GM19324 (cell line): Measurements from ENCODE around the gene CEACAM7.
"Not testable (repeated sequence)": the region's sequence is repeated elsewhere in the genome, so short reads cannot be mapped to it uniquely, and the experiment has no call there.

Experiments used
- ATAC-seq: cut with Tn5 transposase; IDR thresholded peaks from one replicate; pipeline ENCODE4 v1.9.1; 2021; ENCODE audit warnings: mild to moderate bottlenecking, moderate library complexity; ENCODE audit not compliant: unreplicated experiment, low FRiP score

The CEACAM7 gene

DNA sequence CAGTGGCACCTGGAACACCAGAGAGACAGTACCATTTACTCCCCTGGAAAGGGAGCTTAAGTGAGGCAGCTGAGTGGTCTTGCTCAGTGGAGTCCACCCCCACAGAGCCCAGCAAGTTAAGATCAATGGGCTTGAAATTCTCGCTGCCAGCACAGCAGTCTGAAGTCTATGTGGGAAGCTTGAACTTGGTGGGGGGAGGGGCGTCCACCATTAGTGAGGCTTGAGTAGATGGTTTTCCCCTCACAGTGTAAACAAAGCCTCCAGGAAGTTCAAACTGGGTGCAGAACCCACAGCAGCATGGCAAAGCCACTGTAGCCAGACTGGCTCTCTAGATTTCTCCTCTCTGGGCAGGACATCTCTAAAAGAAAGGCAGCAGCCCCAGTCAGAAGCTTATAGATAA is 30.9 kb downstream of the CEACAM7 start:
- ATAC-seq, result no peak

DNA sequence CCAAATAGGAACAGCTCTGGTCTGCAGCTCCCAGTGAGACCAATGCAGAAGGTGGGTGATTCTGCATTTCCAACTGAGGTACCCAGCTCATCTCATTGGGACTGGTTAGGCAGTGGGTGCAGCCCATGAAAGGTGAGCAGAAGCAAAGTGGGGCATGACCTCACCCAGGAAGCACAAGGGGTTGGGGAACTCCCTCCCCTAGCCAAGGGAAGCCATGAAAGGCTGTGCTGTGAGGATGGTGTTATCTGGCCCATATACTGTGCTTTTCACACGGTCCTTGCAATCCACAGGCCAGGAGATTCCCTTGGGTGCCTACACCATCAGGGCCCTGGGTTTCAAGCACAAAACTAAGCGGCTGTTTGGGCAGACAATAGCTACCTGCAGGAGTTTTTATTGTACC is 31.3 kb downstream of the CEACAM7 start:
- ATAC-seq, result not testable (repeated sequence)

DNA sequence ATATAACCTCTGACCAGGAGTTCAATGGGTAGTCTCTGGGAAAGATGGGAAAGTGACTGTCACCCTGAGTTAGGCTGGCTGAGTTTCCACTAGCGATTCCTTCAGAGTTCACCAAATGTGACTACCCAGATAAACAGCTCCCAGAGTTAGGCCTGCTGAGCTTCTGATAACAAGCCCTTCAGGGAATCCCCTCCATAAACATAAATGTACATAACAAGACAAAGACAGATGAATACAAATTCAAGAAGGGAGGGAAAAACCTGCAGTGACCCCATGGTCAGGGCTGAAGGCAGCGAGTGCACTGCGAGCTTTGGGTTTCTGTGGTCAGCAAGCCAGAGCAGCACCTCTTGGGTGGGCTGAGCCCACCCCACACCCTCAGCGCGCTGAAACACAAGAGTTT is 35.8 kb downstream of the CEACAM7 start:
- no peak for ATAC-seq

DNA sequence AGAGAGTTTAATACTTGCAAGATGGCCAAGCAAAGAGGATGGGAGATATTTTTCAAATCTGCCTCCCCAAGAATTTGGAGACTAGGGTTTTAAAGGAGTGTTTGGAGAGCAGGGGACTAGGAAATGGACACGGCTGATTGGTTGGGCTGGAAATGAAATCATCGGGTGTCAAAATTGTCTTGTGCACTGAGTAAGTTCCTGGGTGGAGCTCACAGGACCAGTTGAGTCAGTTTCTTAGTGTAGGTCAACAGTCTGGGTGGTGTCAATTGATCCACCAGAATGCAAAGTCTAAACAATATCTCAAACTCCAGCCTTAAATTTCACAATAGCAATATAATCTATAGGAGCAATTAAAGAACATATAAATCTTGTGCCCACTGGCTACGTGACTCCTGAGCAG is 38.2 kb downstream of the CEACAM7 start:
- ATAC-seq, result no peak

DNA sequence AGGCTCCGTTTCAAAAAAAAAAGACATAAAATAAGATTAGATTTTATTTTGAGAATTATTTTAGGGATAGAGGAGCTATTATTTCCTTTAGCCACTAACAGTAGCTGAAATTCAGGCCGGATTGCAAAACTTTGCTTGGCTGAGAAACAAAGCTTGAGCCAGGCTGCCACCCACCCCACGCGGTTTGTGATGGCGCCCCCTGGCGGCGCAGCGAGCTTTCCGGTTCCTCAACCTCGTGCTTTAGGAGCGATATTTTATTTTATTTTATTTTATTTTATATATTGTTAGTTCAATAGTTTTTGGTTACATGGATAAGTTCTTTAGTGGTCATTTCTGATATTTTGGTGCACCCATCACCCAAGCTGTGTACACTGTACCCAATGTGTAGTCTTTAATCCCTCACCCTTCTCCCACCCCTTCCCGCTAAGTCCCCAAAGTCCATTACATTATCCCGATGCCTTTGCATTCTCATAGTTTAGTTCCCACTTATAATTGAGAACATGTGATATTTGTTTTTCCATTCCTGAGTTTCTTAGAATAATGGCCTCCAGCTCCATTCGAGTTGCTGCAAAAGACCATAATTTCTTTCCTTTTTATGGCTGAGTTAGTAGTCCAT is 41.4 kb downstream of the CEACAM7 start:
- no peak for ATAC-seq

DNA sequence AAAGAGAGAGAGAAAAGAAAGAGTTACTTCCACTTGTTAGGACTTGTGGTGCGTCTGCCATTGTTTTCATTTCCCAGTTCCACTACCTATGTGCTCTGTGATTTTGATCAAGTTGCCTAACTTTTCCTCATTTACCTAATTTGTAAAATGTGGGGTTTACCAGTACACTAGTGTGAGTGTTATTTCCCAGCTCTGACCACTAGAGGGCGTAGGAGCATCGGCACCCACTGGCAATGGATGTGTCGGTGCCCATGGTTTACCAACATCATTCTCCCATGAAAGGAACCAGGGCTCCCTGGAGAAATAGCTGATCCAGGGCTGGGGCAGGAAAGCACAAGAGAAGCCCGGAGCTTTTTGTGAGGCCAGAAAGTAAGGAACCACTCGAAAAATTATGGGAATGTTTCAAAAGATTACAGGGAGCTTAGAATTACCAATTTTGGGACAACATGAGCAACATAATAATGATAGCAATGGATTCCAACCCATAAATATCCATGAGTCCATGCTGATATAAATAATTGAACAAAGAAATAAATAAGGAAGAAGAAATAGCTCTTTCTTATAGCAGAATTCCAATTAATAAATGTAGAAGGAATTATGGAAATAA is 46.1 kb downstream of the CEACAM7 start:
- no peak for ATAC-seq

DNA sequence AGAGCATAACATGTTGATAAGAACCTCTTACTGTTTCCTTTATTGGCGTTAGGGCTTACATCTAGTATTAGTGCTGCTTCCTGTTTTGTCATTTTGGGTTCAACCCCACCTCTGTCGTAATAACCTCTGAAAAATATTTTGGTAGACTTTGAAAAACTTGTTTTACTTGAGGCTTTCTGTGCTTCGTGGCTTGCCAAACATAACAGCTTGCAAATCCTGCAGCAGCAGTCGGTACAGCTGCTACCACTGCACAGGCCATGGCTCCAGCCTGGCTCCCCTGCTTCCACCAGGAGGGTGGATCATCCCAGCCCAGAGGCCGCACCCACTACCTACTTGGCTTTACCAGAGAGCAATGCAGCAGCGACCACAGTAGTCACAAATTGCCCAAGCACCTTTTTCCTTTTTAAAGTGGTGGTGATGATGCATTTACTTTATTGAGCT is 49.4 kb downstream of the CEACAM7 start:
- ATAC-seq, result no peak

DNA sequence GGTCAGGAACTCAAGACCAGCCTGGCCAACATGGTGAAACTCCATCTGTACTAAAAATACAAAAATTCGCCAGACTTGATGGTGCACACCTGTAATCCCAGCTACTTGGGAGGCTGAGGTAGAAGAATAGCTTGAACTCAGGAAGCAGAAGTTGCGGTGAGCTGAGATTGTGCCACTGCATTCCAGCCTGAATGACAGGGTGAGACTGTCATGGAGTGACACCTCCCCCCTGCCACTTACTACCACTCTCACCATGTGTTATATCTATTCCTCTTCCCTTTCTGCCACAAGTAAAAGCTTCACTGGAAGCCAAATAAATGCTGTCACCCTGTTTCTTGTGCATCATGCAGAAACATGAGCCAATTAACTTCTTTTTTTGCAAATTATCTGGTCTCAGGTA is 50.6 kb downstream of the CEACAM7 start:
- no peak for ATAC-seq

DNA sequence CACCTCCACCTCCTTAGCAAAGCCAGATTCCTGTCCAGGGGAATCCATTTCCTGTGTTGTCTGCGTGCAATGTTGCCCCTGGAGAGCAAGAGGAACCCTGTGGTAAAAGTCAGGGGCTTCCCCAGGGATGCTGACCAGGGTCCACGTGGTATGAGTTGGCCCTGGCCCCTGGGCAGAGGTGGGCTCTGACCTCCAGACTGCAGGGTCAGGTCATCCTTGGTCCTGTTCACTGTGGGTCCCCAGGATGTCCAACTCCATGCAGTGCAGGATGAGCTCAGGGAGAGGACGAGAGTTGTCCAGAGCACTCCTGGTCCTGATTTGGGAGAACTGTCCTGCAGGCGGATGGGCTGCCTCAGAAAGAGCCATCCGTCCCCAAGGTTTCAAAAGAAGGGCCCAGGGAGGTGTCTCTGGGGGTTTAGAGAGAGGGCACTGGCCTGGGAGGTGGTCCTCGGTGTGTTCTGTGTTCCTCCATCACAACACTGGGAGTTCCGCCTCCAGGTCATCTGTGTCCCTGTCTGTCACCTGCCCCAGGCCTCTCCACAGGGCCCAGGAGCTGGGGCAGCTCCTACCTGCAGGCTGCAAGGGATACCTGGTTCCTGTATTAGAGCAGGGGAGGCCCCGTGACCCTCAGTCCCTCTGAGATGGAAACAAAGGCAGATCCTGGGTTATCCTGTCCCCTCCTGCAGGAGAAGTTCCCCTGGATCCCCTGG is 59.9 kb downstream of the CEACAM7 start:
- no peak for ATAC-seq

DNA sequence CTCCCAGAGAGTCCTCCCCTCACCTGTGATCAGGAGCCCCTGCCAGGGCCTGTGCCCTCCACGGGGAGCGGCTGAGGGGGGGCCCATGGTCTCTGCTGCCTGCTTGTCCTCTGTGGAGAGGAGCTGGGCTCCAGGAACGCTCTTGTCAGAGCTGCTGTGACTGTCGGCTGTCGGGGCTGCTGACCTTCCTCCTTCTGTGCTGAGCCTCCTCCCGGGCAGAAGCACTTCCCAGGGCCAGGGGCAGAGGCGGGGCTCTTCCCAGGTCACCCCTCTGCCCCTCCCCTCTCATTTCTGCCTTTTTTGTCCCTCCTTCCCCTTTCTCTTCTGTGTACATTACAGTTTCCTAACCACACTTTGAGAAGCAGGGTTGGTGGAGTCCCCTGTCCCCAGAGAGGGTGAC is 61.2 kb downstream of the CEACAM7 start, which contains the start of gene CEACAM4:
CEACAM4 (minus strand) TSS at position 198 of the 400 bp plus-strand sequence; CDS start at position 87, 111 bp downstream.
- no peak for ATAC-seq

DNA sequence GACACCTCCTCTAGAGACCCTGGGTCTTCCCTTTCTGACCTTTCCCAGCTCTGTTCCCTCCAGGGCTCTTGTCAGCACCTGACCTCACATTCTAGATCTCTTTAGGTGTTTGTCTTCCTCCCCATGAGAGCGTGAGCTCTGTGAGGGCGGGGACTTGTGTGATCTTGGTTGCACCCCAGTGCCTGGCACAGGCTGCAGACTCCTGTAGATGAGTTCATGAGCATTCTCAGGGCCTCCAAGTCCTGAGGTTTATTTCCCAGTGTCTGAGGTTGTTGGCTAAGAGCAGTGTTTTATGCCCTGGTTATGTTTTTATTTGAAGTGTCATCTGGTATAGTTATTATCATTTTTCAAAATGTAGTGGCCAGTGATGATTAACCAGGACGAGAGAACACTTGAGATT is 61.8 kb downstream of the CEACAM7 start:
- ATAC-seq, result no peak

DNA sequence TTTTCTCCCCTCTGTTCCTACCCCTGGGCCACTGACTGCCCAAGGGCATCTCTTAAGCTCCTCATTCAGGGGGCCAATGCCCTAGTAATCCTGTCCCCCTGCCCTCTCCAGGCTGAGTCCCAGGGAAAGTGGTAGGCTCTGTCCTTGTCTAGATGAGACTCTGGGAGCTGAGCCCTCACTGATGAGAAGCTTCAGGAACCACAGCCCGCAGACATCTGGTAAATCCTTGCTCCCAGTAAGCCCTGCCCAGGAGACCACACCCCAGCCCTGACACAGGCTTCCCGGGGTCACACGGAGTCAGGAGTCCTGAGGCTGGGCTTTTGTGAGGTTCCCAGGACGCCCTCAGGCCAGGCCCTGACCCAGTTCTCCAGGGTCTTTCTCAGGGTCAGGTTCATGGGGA is 63.1 kb downstream of the CEACAM7 start:
- ATAC-seq, result no peak

DNA sequence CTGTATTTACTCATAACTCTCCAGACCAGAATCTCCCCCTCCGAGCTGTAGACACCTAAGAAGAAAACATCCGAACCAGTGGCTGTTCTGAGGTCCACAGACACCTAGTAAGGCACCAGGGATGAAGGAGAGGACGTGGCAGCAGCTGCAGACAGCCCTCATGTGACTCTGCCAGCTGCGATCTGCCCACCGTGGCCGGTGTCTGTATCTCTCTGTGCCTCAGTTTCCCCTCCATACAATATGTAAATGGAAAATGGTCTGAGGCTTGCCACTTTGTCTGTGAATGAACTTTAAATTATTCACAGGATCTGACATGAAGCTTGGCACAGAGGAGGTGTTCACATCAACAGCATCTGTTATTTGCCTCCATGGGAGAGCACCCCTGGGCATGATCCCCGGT is 63.6 kb downstream of the CEACAM7 start:
- no peak for ATAC-seq

DNA sequence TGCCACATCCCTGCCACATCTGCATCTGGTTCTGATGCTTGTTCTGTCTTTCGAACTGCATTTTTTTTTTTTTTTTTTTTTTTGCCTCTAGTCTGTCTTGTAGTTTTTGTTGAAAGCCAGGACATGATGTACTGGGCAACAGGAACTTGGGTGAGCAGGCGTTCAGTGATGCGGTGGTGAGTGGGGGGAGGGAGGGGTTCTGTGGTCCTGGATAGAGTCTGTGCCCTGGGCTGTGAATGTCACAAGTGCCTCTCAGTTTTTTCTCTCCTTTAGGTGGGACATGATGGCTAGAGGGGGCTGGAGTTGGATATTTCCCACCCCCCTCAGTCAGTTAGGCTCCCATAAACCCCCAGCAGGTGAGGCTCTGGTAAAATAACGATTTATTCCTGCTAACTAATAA is 64.7 kb downstream of the CEACAM7 start:
- ATAC-seq, result no peak
